NCI-H128 (cell line): ENCODE data around the gene THBS3.
"Not testable (repeated sequence)": the region's sequence is repeated elsewhere in the genome, so short reads cannot be mapped to it uniquely, and the experiment has no call there.

Source experiments
- DNase-seq: peaks from one replicate; lab custom pipeline; 2025; ENCODE audit not compliant: unreplicated experiment; lab: John Stamatoyannopoulos, UW

Gene THBS3

DNA sequence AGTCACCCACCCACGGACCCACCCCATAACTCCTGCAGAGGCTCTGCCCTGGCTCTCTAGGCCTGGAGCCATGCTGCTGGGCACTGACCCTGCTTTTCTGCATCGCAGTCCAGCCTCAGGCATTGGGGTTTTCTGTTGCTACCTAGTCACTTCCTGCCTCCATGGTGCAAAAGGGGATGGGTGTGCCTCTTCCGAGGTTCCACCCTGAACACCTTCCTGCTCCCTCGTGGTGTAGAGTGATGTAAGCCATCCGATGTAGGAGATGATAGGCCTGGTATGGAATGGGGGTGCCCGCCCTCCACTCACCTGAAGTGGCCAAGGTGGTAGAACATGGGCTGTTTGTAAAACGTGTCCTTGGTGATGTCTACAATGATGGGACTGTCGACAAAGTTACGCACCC, 27.7 kb upstream of the THBS3 start:
- DNase-seq, result not testable (repeated sequence)

DNA sequence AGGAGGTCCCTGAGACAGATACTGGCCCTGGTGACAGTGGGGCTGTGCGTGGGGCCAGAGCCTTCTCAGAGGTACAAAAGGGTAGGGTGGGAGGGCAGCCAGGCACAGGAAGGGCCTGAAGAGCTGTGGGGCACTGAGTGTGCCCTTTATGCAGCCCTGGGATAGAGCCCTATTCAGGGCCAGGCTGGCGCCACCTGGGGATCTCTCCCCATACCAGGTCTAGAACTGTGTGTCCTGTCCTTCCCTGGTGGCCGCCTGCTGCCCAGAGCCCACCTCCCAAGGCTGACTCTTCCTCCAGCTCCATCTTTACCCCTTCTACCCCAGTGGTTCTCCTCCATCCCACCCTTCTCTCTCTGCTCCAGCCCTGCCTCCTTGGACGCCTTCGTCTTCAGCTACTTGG, 25.8 kb upstream of the THBS3 start:
- DNase-seq, result not testable (repeated sequence)

DNA sequence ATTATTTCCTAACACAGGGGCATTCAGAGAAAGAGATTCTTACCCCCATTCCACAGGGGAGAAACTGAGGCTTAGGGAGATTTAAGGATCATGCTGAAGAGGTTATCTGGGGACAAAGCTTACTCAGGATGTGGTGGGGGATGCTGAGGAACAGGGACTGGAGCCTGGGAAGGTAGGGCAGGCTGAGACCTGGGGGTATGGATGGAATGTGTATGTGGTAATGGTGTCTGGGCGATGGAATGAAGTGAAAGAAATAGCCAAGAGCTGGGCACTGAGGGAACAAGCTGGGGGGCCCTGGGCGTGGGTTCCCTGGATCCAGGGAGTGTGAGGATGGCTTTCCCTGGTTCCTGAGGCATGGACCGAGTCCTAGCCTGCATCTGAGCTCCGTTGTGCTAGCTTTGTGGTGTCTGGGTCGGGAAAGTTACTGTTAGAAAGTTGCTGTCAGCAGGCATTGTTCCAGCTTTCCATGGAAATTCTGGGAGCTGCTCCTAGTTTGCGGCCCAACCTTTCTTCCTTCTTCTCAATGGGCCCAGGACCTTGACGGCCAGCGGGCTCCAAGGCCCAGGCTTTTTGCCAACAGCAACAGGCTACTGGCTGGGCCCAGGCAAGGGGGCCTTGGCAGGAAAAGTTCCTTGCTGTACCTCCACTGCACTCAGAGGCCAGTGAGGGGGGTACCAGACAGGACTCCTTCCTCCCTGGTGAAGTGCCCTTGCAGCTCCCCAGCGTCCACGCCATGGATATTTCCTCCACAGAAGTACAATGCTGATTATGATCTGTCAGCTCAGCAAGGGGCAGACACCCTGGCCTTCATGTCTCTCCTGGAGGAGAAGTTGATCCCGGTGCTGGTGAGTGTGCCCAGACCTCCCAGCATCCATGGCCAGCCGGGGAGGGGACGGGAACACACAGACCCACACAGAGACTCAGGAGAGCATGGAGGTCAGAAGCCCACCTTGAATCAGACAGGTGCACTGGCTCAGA, 24.6 kb upstream of the THBS3 start:
- DNase-seq, result not testable (repeated sequence)

DNA sequence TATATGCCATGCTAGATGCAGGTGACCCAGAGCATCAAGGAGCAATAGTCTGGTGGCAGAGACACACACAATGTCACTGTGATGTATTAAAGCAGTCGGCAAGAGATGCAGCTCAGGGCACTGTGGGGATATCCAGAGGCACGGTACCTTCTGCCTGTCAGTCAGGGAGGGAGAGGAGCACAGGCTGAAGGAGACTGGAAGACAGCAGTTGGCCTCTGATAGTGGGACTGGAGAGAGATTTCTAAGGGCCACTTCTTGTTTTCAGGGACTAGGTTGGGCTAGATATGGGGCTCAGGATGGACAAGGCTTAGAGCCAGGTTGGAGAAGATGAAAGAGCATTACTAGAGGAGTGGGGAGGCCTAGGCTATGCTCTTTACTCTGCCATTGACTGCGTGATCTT, 23.6 kb upstream of the THBS3 start:
- DNase-seq, result not testable (repeated sequence)

DNA sequence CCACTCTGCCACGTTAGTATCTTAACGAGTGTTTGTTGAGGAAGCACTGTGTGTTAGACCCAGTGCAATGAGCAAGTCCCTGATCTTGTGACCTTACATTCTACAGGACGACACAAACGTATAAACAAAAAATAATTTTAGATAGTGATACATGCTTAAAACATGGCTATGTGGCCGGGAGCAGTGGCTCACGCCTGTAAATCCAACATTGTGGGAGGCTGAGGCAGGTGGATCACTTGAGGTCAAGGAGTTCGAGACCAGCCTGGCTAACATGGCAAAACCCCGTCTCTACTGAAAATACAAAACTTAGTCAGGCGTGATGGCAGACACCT, 20.4 kb upstream of the THBS3 start:
- DNase-seq, result no peak

DNA sequence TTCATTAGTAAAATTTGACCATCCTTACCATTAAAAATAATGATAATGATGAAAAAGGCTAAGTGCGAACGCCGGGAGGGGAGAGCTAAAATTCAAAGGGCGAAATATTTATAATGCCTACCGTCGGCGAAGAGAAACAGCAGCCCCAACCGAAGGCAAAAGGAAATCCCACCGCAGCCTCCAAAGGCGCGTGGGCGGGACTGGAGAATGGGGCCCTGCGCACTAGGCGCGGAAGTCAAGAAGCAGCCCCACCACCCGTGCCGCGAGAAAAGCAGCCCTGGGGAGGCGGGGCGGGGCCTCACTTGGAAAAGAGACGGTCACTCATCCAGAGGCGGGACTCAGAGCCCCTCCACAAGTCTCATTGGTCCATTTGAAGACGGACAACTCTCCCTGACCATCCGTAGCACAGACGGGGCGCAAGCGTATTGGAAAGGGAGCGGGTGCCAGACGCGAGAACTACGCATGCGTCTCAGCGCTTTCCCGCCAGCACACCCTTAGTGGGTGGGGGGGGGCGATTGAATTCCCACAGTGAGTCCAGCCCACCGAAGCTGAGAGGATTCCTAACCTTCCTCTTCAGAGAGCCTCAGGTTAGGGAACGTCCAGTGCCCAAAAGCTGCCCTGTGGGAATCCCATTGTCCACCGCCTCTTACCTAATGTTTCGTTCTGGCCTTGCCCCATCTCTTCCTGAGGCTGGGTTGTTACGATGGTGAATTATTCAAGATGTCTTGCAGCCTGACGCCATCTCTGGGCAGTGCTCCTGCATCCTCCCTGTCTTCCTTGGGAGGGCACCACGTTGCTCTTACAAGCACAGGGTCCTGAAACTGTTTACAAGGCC, 19.8 kb upstream of the THBS3 start:
- DNase-seq, result peak; percentile 99

DNA sequence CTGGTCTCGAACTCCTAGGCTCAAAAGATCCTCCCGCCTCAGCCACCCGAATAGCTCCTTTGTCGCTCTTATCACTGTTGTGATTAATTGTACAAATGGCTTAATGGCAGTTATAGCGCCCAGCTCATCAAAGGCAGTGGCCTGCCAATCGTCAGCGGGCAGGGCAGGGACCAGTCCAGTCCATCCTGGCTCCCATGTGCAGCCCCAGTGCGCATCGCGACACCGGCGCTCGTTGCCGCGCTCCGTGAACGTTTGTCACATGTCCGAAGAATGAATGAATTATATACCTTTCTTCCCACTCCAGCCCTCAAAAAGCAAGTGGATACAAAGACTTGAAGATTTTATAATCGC, 19.2 kb upstream of the THBS3 start:
- no peak for DNase-seq

DNA sequence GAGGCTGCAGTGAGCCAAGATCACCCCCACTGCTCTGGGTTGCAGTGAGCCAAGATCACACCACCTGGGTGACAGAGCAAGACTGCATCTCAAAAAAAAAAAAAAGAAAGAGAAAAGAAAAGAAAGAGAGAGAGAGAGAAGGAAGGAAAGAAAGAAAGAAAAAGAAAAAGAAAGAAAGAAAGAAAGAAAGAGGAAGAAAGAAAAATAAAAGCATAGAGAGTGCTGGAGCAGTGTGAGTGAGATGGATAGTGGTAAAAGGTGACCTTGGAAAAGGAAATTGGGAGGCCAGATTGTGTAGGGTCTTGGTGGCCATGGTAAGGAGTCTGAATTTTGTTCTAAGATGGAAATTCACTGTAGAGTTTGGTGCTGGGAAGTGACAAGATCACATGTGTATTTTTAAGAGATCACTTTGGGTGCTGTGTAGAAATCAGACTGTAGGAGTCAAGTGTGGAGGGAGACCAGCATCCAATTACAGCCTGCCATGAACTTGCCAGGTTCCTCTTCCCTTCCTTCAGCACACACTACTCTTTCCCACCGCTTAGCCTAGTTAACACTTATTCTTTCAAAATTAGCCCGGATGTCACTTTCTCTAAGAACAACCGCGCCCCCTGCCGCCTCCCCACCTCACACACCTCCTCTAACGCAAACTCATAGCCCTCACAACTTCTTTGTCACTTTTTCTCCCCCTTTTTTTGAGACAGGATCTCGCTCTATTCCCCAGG, 18.7 kb upstream of the THBS3 start:
- DNase-seq, result peak; percentile 63

DNA sequence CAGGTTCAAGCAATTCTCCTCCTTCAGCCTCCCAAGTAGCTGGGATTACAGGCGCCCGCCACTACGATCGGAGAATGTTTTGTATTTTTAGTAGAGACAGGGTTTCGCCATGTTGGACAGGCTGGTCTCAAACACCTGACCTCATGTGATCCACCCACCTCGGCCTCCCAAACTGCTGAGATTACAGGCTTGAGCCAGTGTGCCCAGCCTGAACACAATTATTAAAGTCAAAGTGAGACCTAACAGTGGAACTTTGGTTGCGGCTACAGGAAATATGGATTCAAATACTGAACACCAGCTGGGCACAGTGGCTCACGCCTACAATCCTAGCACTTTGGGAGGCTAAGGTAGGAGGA, 17.7 kb upstream of the THBS3 start:
- not testable (repeated sequence) for DNase-seq

DNA sequence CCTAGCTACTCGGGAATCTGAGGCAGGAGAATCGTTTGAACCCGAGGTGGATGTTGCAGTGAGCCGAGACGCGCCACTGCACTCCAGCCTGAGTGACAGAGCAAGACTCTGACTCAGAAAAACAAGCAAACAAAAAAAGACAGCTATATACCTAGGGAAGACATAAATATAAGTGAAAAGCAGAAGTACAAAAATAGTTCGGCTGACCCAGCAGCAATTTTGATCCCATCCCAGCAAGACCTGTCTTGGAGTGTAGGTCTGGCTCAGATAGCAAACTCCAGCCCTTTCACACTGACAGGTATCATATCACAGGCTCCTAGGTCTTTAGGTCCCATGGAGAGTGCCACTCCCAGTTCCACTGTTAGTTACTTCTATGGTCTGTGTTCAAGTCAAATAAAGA, 15.3 kb upstream of the THBS3 start:
- DNase-seq, result no peak

DNA sequence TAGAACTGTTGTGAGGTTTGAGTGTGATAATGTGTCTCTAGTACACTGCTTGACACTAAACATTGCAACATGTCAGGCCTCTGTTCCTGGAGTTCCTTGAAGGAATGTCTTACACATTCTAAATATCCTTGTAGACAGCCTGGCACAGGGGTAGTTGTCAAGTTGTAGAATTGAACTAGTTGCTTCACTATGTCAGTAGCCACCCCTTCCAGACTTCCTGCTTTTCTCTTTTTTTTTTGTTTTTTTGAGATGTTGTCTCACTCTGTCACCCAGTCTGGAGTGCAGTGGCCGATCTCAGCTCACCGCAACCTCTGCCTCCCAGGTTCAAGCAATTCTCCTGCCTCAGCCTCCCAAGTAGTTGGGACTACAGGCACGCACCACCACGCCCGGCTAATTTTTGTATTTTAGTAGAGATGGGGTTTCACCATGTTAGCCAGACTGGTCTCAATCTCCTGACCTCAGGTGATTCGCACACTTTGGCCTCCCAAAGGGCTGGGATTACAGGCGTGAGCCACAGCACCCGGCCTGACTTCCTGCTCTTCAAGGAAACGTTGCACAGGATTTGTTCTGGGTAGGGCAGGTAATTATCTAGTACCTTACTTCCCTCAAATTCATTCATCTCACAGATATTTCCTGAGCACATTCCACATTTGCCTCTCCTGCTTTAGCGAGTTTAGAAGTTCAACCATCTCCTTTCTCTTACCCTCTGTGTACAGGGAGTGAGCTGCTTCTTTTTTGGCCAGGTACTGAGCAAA, 12.7 kb upstream of the THBS3 start:
- not testable (repeated sequence) for DNase-seq

DNA sequence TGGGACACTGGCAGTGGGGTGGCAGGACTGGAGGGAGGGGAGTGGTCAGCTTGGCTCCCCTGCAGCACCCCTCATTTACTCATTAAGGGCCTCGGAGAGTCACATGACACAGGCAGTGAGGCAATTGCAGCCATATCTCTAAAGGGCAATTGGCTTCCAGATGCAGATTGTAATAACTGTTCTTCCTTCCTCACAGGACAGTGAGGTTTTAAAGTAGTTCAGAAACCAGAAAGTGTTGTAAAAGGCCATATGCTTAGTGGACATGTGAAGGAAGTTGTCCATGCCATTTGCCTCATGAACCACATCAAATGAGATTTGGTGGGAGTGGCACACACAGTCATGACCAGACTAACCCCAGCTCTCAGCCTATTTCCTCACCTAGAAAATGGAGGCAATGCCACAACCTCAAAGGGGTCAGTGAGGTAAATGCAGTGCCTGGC, 11.9 kb upstream of the THBS3 start:
- DNase-seq, result no peak

DNA sequence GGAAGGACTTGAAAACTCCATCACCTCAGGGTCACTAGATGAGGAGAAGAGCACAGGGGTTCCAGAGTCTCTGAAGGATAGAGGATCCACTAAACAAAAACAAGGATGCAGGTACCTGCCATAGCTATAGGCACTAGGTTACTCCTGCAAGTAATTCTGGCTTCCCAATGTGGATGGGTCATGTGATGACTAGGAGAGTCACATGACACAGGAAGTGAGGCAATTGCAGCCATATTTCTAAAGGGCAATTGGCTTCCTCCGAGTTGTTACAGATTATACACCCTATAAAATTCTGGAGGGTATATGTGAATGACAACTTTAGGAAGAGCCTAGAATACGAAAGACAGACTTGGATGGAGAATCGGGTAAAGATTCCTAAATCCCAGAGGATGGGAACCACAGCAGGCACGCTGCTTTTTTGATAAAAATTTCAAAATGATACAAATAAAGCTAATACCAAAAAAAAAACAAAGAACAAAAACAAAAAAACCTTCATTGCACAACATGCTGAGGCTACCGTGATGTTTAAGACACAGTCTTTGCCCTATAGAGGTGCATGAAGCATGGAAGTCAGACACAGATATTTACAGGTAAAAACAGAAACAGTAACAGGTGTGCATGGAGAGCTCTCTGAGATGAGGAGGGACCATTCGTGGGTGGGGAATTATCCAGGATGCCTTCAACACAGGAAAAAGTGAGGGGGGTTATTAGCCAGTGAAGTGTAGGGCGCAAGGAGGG, 11.3 kb upstream of the THBS3 start:
- DNase-seq, result peak; percentile 29

DNA sequence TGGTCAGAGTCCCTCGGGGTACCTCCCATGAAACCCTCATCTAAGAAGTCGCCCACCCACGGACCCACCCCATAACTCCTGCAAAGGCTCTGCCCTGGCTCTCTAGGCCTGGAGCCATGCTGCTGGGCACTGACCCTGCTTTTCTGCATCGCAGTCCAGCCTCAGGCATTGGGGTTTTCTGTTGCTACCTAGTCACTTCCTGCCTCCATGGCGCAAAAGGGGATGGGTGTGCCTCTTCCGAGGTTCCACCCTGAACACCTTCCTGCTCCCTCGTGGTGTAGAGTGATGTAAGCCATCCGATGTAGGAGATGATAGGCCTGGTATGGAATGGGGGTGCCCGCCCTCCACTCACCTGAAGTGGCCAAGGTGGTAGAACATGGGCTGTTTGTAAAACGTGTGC, 7.0 kb upstream of the THBS3 start:
- DNase-seq, result not testable (repeated sequence)

DNA sequence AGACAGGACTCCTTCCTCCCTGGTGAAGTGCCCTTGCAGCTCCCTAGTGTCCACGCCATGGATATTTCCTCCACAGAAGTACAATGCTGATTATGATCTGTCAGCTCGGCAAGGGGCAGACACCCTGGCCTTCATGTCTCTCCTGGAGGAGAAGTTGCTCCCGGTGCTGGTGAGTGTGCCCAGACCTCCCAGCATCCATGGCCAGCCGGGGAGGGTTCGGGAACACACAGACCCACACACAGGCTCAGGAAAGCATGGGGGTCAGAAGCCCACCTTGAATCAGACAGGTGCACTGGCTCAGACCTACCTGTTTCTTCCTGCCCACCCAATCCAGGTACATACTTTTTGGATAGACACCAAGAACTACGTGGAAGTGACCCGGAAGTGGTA, 4.3 kb upstream of the THBS3 start:
- DNase-seq, result not testable (repeated sequence)

DNA sequence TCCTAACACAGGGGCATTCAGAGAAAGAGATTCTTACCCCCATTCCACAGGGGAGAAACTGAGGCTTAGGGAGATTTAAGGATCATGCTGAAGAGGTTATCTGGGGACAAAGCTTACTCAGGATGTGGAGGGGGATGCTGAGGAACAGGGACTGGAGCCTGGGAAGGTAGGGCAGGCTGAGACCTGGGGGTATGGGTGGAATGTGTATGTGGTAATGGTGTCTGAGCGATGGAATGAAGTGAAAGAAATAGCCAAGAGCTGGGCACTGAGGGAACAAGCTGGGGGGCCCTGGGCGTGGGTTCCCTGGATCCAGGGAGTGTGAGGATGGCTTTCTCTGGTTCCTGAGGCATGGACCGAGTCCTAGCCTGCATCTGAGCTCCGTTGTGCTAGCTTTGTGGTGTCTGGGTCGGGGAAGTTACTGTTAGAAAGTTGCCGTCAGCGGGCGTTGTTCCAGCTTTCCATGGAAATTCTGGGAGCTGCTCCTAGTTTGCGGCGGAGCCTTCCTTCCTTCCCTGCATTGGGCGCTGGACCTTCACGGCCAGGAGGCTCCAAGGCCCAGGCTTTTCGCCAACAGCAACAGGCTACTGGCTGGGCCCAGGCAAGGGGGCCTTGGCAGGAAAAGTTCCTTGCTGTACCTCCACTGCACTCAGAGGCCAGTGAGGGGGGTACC, 3.8 kb upstream of the THBS3 start:
- DNase-seq, result not testable (repeated sequence)

DNA sequence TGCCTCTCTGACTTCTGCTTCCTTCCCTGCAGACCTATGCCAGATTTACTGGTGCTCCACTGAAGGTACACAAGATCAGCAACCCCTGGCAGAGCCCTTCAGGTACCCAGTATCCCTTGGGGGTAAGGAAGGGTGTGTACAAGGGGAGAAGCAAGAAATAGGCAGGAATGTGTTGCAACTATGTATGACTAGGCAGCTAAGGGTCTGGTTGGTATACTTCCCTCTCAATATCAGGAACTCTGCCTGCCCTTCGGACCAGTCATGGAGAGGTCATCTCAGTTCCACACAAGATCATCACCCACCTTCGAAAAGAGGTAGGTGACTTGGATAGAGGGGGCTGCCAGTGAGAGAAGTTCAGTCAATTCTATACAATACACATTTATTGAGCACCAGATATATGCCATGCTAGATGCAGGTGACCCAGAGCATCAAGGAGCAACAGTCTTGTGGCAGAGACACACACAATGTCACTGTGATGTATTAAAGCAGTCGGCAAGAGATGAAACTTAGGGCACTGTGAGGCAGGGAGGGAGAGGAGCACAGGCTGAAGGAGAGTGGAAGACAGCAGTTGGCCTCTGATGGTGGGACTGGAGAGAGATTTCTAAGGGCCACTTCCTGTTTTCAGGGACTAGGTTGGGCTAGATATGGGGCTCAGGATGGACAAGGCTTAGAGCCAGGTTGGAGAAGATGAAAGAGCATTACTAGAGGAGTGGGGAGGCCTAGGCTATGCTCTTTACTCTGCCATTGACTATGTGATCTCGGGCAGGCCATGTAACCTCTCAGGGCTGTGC, 2.8 kb upstream of the THBS3 start:
- no peak for DNase-seq

DNA sequence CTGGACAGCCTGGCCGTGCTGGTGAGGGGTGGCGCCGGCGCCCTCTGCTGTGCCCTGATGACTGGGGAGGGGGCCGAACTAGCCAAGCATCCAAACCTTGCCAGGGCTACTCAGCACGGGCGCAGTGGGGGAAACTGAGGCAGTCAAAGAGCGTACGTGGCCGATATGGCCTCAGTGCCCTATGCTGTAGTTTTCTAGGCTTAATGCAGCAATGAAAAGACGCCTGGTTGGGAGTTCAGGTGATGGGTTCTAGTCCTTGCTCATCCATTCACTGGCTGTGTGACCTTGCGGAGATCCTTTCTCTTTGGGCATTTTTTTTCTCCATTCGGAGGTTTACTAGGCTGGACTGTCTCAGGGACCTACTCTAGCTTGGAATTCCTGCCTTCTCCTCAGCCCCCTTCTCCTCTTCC, 1.6 kb upstream of the THBS3 start:
- DNase-seq, result no peak
